GM12878 (cell line): ENCODE results near the gene SERPINE1. TPM values are rescaled to one million over a fixed set of nuclear protein-coding genes. Genes with fewer than 3 reads are reported as not detected.
A peak's percentile ranks its signal among the peaks of the same experiment; 100 is the strongest.

ENCODE experiments used
- ATAC-seq: fragments of 200-7000 bp; cut with Tn5 transposase; 3 replicates; pipeline ENCODE4 v1.9.1; 2020; ENCODE audit warnings: mild to moderate bottlenecking, moderate library complexity
- BruUV-seq: library from RNA; stranded (reverse); fragments of 400-500 nt; replicated peaks from 2 replicates; lab custom pipeline; 2021; lab: Mats Ljungman, UMichigan
- CTCF ChIA-PET: fragments of 300-600 bp; sonication (Branson Sonifier 250); formaldehyde crosslinking; extraction: SDS; loops from one replicate; lab custom pipeline; 2021; ENCODE audit warnings: inconsistent platforms; lab: Yijun Ruan, JAX
- POLR2A ChIA-PET: fragments of 350-600 bp; formaldehyde crosslinking; extraction: SDS; loops from one replicate; lab custom pipeline; 2021; ENCODE audit warnings: inconsistent platforms; lab: Charles Lee
- RAD21 ChIA-PET: fragments of 300-600 bp; sonication (Branson Sonifier 250); formaldehyde crosslinking; loops from one replicate; lab custom pipeline; 2023; ENCODE audit warnings: antibody characterized with exemption; ENCODE audit not compliant: unreplicated experiment; lab: Charles Lee
- SMC1A ChIA-PET: fragments of 300-600 bp; sonication (Branson Sonifier 250); formaldehyde crosslinking; loops from one replicate; lab custom pipeline; 2023; ENCODE audit not compliant: unreplicated experiment, uncharacterized antibody; lab: Charles Lee
- DNase-seq: peaks from one replicate; pipeline ENCODE4 v3.0.0-alpha.2; 2011; ENCODE audit warnings: low read depth, low spot score
- FAIRE-seq: peaks from 3 replicates; lab custom pipeline; 2011; peaks lifted over from hg19 to GRCh38; lab: Jason Lieb, UNC
- H2AFZ ChIP-seq: 2 replicates; pipeline ENCODE4 v1.6.0; 2011; ENCODE audit warnings: low read depth, low read length, control low read depth; ENCODE audit not compliant: control insufficient read depth
- H3K27ac ChIP-seq: 2 replicates; pipeline ENCODE4 v1.5.1; 2011; ENCODE audit warnings: control low read depth; ENCODE audit not compliant: control insufficient read depth, insufficient read depth
- H3K27me3 ChIP-seq, 2 experiments: replicated peaks in 1 of 2; 2 replicates each; pipeline versions ENCODE4 v1.6.0 to v1.6.1; 2011; ENCODE audit warnings: low read length in 1 of 2; ENCODE audit not compliant: control insufficient read depth in 2 of 2, insufficient read depth in 2 of 2
- H3K36me3 ChIP-seq, 2 experiments: 2 replicates each; pipeline ENCODE4 v1.5.1; 2011; ENCODE audit warnings: low read length in 1 of 2; ENCODE audit not compliant: control insufficient read depth in 2 of 2, insufficient read depth in 2 of 2
- H3K4me1 ChIP-seq: 2 replicates; pipeline ENCODE4 v1.6.1; 2011; ENCODE audit warnings: mild to moderate bottlenecking, low read length, moderate library complexity, mixed read lengths; ENCODE audit not compliant: control insufficient read depth, insufficient read depth
- H3K4me2 ChIP-seq: 2 replicates; pipeline ENCODE4 v1.6.0; 2011; ENCODE audit warnings: control low read depth; ENCODE audit not compliant: control insufficient read depth, insufficient read depth
- H3K4me3 ChIP-seq: fragments of 200-600 bp; sonication (generic); 2 replicates; pipeline ENCODE4 v1.5.1; 2016
- H3K79me2 ChIP-seq: 2 replicates; pipeline ENCODE4 v1.6.0; 2011; ENCODE audit warnings: low read length; ENCODE audit not compliant: control insufficient read depth, insufficient read depth
- H3K9ac ChIP-seq: 2 replicates; pipeline ENCODE4 v1.8.0; 2011; ENCODE audit warnings: low read length, control low read depth, mixed read lengths; ENCODE audit not compliant: control insufficient read depth, insufficient read depth
- H3K9me3 ChIP-seq: replicated peaks from 3 replicates; pipeline ENCODE4 v1.5.1; 2011; ENCODE audit warnings: mild to moderate bottlenecking, low read length; ENCODE audit not compliant: control insufficient read depth, insufficient read depth
- H4K20me1 ChIP-seq: 2 replicates; pipeline ENCODE4 v1.6.0; 2011; ENCODE audit not compliant: control insufficient read depth, insufficient read depth
- EED ChIP-seq: sonication (generic); IDR thresholded peaks from 2 replicates; pipeline ENCODE4 v1.6.1; 2016; ENCODE audit warnings: antibody characterized with exemption, low read depth
- FOXM1 ChIP-seq: IDR thresholded peaks from 2 replicates; pipeline ENCODE4 v1.6.1; 2012; ENCODE audit warnings: low read depth, mild to moderate bottlenecking, inconsistent platforms, low read length, moderate library complexity
- JUNB ChIP-seq: IDR thresholded peaks from 2 replicates; pipeline ENCODE4 v1.6.1; 2016; ENCODE audit warnings: antibody characterized with exemption, mild to moderate bottlenecking
- KAT2A ChIP-seq: conservative IDR thresholded peaks from 2 replicates; pipeline ENCODE4 v1.6.1; 2011; ENCODE audit warnings: low read depth, low read length; ENCODE audit not compliant: control insufficient read depth
- MXI1 ChIP-seq: fragments of 150-350 bp; IDR thresholded peaks from 2 replicates; pipeline ENCODE4 v1.6.1; 2011; ENCODE audit warnings: low read depth, mild to moderate bottlenecking, inconsistent platforms, low read length, improper control_type of control experiment
- NFYB ChIP-seq: IDR thresholded peaks from 2 replicates; pipeline ENCODE4 v1.6.1; 2011; ENCODE audit warnings: low read depth, mild to moderate bottlenecking, low read length, improper control_type of control experiment, moderate library complexity; ENCODE audit not compliant: insufficient read depth
- SMC3 ChIP-seq: IDR thresholded peaks from 2 replicates; pipeline ENCODE4 v1.6.1; 2011; ENCODE audit warnings: low read length, improper control_type of control experiment, borderline replicate concordance
- TCF3 ChIP-seq: IDR thresholded peaks from 2 replicates; pipeline ENCODE4 v1.6.1; 2012; ENCODE audit warnings: low read depth, mild to moderate bottlenecking, low read length, borderline replicate concordance; ENCODE audit not compliant: insufficient read depth
- YY1 ChIP-seq: IDR thresholded peaks from 2 replicates; pipeline ENCODE4 v1.6.1; 2011; ENCODE audit warnings: low read depth, mild to moderate bottlenecking, low read length
- ZNF24 ChIP-seq: fragments of 450-650 bp; IDR thresholded peaks from 2 replicates; pipeline ENCODE4 v1.6.1; 2017; ENCODE audit warnings: antibody characterized with exemption, mild to moderate bottlenecking
- ZNF384 ChIP-seq: IDR thresholded peaks from 2 replicates; pipeline ENCODE4 v1.6.1; 2012; ENCODE audit warnings: low read depth, mild to moderate bottlenecking, low read length, improper control_type of control experiment, borderline replicate concordance
- ZNF622 ChIP-seq: fragments of 450-650 bp; IDR thresholded peaks from 2 replicates; pipeline ENCODE4 v1.6.1; 2017; ENCODE audit warnings: mild to moderate bottlenecking, inconsistent platforms
- ZZZ3 ChIP-seq: IDR thresholded peaks from 2 replicates; pipeline ENCODE4 v1.6.1; 2011; ENCODE audit warnings: low read depth; ENCODE audit not compliant: control insufficient read depth, insufficient read length
- WGBS: methylation state at CpG from one replicate; pipeline ENCODE4 v1.1.6; 2016; ENCODE audit warnings: low lambda C conversion rate; ENCODE audit not compliant: insufficient replicate concordance, insufficient coverage; ENCODE audit errors: missing lambda C conversion rate; 5-methylcytosine and 5-hydroxymethylcytosine counted together
- in situ Hi-C: fragments of 300-500 bp; cut with MboI; formaldehyde crosslinking; loops from 9 replicates; pipeline ENCODE4 v1.14.3; 2018; ENCODE audit warnings: mixed read lengths
- intact Hi-C: fragments of 100-400 bp; cut with micrococcal nuclease; formaldehyde crosslinking; loops from one replicate; pipeline ENCODE4 v1.14.2; 2022; ENCODE audit not compliant: unreplicated experiment
- polyA plus RNA-seq, 11 experiments: library from polyadenylated mRNA; depleted of rRNA in 4 of 11; unstranded in 6 of 11; stranded (reverse) in 5 of 11; fragments of >200 nt; fragmentation: Nextera tagmentation in 4 of 11; fragmentation: Illumina TruSeq in 1 of 11; extraction: Ambion mirVana in 4 of 11; extraction: Trizol in 1 of 11; gene quantifications; 1 replicate in 1 of 11; 2 replicates in 10 of 11; pipeline versions ENCODE4 v1.2.1 to v1.2.3, GENCODE V29; 2011 to 2016; ENCODE audit warnings: inconsistent platforms in 2 of 11, missing spikeins in 2 of 11, low read depth in 1 of 11
- total RNA-seq, 4 experiments: library from RNA; depleted of rRNA in 3 of 4; stranded (reverse); fragments of >200 nt in 3 of 4; fragmentation: Illumina TruSeq in 1 of 4; extraction: Trizol in 1 of 4; gene quantifications; 2 replicates each; pipeline versions ENCODE4 v1.2.1 to v1.2.3, GENCODE V29; 2013 to 2021
- TF ChIP-seq, protein P1 (sequence below): IDR thresholded peaks from 2 replicates; pipeline ENCODE4 v1.6.1; 2012; ENCODE audit warnings: low read depth, low read length, improper control_type of control experiment
- TF ChIP-seq, protein P2 (sequence below): IDR thresholded peaks from 2 replicates; pipeline ENCODE4 v1.6.1; 2012; ENCODE audit warnings: low read depth, low read length, improper control_type of control experiment
- TF ChIP-seq, protein P3 (sequence below): fragments of 450-650 bp; IDR thresholded peaks from 2 replicates; pipeline ENCODE4 v1.6.1; 2017; ENCODE audit warnings: mild to moderate bottlenecking, low read depth, inconsistent platforms; ENCODE audit not compliant: poor library complexity, severe bottlenecking

SERPINE1 gene
- total and polyA plus RNA-seq, 10 of the 15 experiments (the other 5 are each of a cell fraction or from before 2014, with no cell fraction given), result 0.20 to 2.4 (median 0.44) TPM

DNA sequence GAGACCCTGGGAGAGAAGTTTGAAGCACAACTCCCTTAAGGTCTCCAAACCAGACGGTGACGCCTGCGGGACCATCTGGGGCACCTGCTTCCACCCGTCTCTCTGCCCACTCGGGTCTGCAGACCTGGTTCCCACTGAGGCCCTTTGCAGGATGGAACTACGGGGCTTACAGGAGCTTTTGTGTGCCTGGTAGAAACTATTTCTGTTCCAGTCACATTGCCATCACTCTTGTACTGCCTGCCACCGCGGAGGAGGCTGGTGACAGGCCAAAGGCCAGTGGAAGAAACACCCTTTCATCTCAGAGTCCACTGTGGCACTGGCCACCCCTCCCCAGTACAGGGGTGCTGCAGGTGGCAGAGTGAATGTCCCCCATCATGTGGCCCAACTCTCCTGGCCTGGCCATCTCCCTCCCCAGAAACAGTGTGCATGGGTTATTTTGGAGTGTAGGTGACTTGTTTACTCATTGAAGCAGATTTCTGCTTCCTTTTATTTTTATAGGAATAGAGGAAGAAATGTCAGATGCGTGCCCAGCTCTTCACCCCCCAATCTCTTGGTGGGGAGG, 10.8 kb downstream of the SERPINE1 start:
- H3K27ac ChIP-seq, result no peak overlapping the region
- 57% methylated on average over 9 of the region's 9 CpGs for WGBS
- TF ChIP-seq ZNF384, result no peak
- no peak for TF ChIP-seq EED
- TF ChIP-seq FOXM1, result no peak
- no peak for TF ChIP-seq KAT2A
- TF ChIP-seq SMC3, result no peak
- no peak for TF ChIP-seq TCF3
- no peak for TF ChIP-seq YY1
- TF ChIP-seq MXI1, result no peak
- TF ChIP-seq, protein P1, sequence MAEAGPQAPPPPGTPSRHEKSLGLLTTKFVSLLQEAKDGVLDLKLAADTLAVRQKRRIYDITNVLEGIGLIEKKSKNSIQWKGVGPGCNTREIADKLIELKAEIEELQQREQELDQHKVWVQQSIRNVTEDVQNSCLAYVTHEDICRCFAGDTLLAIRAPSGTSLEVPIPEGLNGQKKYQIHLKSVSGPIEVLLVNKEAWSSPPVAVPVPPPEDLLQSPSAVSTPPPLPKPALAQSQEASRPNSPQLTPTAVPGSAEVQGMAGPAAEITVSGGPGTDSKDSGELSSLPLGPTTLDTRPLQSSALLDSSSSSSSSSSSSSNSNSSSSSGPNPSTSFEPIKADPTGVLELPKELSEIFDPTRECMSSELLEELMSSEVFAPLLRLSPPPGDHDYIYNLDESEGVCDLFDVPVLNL, result no peak
- no peak for TF ChIP-seq ZNF622
- TF ChIP-seq, protein P2, sequence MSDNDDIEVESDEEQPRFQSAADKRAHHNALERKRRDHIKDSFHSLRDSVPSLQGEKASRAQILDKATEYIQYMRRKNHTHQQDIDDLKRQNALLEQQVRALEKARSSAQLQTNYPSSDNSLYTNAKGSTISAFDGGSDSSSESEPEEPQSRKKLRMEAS, result no peak
- TF ChIP-seq, protein P3, sequence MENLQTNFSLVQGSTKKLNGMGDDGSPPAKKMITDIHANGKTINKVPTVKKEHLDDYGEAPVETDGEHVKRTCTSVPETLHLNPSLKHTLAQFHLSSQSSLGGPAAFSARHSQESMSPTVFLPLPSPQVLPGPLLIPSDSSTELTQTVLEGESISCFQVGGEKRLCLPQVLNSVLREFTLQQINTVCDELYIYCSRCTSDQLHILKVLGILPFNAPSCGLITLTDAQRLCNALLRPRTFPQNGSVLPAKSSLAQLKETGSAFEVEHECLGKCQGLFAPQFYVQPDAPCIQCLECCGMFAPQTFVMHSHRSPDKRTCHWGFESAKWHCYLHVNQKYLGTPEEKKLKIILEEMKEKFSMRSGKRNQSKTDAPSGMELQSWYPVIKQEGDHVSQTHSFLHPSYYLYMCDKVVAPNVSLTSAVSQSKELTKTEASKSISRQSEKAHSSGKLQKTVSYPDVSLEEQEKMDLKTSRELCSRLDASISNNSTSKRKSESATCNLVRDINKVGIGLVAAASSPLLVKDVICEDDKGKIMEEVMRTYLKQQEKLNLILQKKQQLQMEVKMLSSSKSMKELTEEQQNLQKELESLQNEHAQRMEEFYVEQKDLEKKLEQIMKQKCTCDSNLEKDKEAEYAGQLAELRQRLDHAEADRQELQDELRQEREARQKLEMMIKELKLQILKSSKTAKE, result no peak
- TF ChIP-seq ZNF24, result no peak
- TF ChIP-seq JUNB, result no peak
- no peak for TF ChIP-seq ZZZ3
- no peak for TF ChIP-seq NFYB
- in situ Hi-C loops, result no loop called here
- no peak overlapping the region for H3K9ac ChIP-seq
- H4K20me1 ChIP-seq, result no peaks in the 10 kb centered on the region
- no TSS peak for BruUV-seq
- peak; percentile 16 for ATAC-seq
- no peak overlapping the region for H2AFZ ChIP-seq
- DNase-seq, result no peak
- no peaks in the 10 kb centered on the region for H3K9me3 ChIP-seq
- SMC1A ChIA-PET, result interaction anchor here (0.6 to 1.6 kb wide), 4 partner anchors 10 to 52 kb away, joined by 3 to 9 read pairs (median 8); partner anchors contain the start of gene TRIM56
- no peak overlapping the region for H3K4me2 ChIP-seq
- H3K36me3 ChIP-seq, result no peaks in the 10 kb centered on the region
- RAD21 ChIA-PET, result interaction anchor here (0.7 to 2.4 kb wide), 11 partner anchors 11 to 248 kb away, joined by 3 to 15 read pairs (median 3); partner anchors contain the start of genes SERPINE1, TRIM56, UFSP1 and VGF
- intact Hi-C loops, result loop anchor here (5.0 kb wide), 1 partner anchor 50 kb away; the partner anchor contains the start of gene TRIM56
- no peak for FAIRE-seq
- CTCF ChIA-PET, result interaction anchor here (0.5 to 12.4 kb wide), 20 partner anchors 9 to 248 kb away, joined by 3 to 248 read pairs (median 6); partner anchors contain the start of genes PLOD3, SERPINE1, TRIM56 and UFSP1
- H3K4me3 ChIP-seq, result no peak overlapping the region
- H3K4me1 ChIP-seq, result peaks cover 3% of the 10 kb centered on the region
- POLR2A ChIA-PET, result interaction anchor here (0.5 to 1.0 kb wide), 4 partner anchors 14 to 248 kb away, joined by 3 to 10 read pairs (median 5); partner anchors contain the start of gene UFSP1
- no peaks in the 10 kb centered on the region for H3K79me2 ChIP-seq
- peaks cover 0 to 2% of the 10 kb centered on the region in 2 experiments; a peak in 1 of 4 replicates for H3K27me3 ChIP-seq
